Chondrocyte (in vitro differentiated cells): Measurements from ENCODE around the gene EIF5. TPM values are rescaled to one million over a fixed set of nuclear protein-coding genes. Genes with fewer than 3 reads are reported as not detected.

Experiments
- DNase-seq: peaks from one replicate; pipeline ENCODE4 v3.0.0; 2021; ENCODE audit warnings: mixed read lengths, low spot score
- H3K27ac Mint-ChIP-seq: one replicate; pipeline ENCODE4 v1.8.0; 2021; ENCODE audit warnings: mild to moderate bottlenecking, moderate library complexity, mixed read lengths; ENCODE audit not compliant: unreplicated experiment
- H3K27me3 Mint-ChIP-seq: 2 replicates; pipeline ENCODE4 v1.8.0; 2021; ENCODE audit warnings: low read depth, mixed read lengths
- H3K36me3 Mint-ChIP-seq: 2 replicates; pipeline ENCODE4 v1.8.0; 2021; ENCODE audit warnings: low read depth, mixed read lengths
- H3K4me1 Mint-ChIP-seq: 2 replicates; pipeline ENCODE4 v1.8.0; 2021; ENCODE audit warnings: low read depth, mild to moderate bottlenecking, mixed read lengths
- H3K4me3 Mint-ChIP-seq: one replicate; pipeline ENCODE4 v1.8.0; 2021; ENCODE audit warnings: mild to moderate bottlenecking, moderate library complexity, mixed read lengths; ENCODE audit not compliant: unreplicated experiment
- H3K9me3 Mint-ChIP-seq: 2 replicates; pipeline ENCODE4 v1.8.0; 2021; ENCODE audit warnings: low read depth, mixed read lengths
- CTCF ChIP-seq: fragments of 200-600 bp; sonication (generic); IDR thresholded peaks from 2 replicates; pipeline ENCODE4 v1.5.0; 2021; ENCODE audit warnings: antibody characterized with exemption, mild to moderate bottlenecking, moderate library complexity
- total RNA-seq: library from RNA; stranded (reverse); gene quantifications from 3 replicates; pipeline ENCODE4 v1.2.1, GENCODE V29; 2021

Gene EIF5
- total RNA-seq, 1 donor from 2014 or later: 212 TPM

- Mint-ChIP-seq H3K36me3 (no peaks in the 10 kb centered on the region), H3K27ac (peak overlapping the region; percentile 51), H3K9me3 (no peaks in the 10 kb centered on the region), H3K27me3 (no peaks in the 10 kb centered on the region), H3K4me1 (peaks cover 60% of the 10 kb centered on the region), H3K4me3 (no peak overlapping the region)
- no peak for DNase-seq
- TF ChIP-seq CTCF: no peak
Measured at GRCh38 chr14:103393070-103393469, 59.0 kb downstream of the EIF5 start.

GRCh38 chr14:103393676-103394626 is 59.9 kb downstream of the EIF5 start:
- Mint-ChIP-seq H3K4me1 (peaks cover 60% of the 10 kb centered on the region), H3K36me3 (no peaks in the 10 kb centered on the region), H3K27ac (peak overlapping the region; percentile 70), H3K4me3 (no peak overlapping the region), H3K9me3 (no peaks in the 10 kb centered on the region), H3K27me3 (no peaks in the 10 kb centered on the region)
- no peak for DNase-seq
- peak; percentile 85 for TF ChIP-seq CTCF

Other genes with a start within 250 kb of the EIF5 start
- gene EXOC3L4, start 239.5 kb upstream of the EIF5 start, total RNA-seq: not detected in 3 replicates
- gene TNFAIP2, start 210.8 kb upstream of the EIF5 start, total RNA-seq: 1.9 to 16.7 TPM (median 13.3 TPM) in 3 replicates
- 65.1 to 73.7 TPM (median 70.8 TPM) in 3 replicates for gene MARK3, start 51.2 kb downstream of the EIF5 start, total RNA-seq
- gene CKB, start 188.6 kb downstream of the EIF5 start, total RNA-seq: 81.0 to 141 TPM (median 139 TPM) in 3 replicates
- 9.9 to 10.3 TPM (median 10.0 TPM) in 3 replicates for gene TRMT61A, start 195.0 kb downstream of the EIF5 start, total RNA-seq
- gene BAG5, start 228.4 kb downstream of the EIF5 start, total RNA-seq: 22.6 to 25.7 TPM (median 23.2 TPM) in 3 replicates
- gene COA8, start 228.7 kb downstream of the EIF5 start, total RNA-seq: 39.1 to 51.9 TPM (median 50.7 TPM) in 3 replicates